ENCODE results near the gene RPS21. TPM values are rescaled to one million over a fixed set of nuclear protein-coding genes. Genes with fewer than 3 reads are reported as not detected.

Gene RPS21
- total RNA-seq, 2 donors from 2014 or later = 1,227 to 1,253 TPM

GRCh38 chr20:62390317-62391164 is 3.6 kb downstream of the RPS21 start:
- no peak for DNase-seq (ENCODE audit: low spot score)
- intact Hi-C loops (cut with DNase I) = no loop called here

GRCh38 chr20:62391165-62392076 is 4.5 kb downstream of the RPS21 start:
- intact Hi-C loops (cut with DNase I) = no loop called here
- DNase-seq (ENCODE audit: low spot score) = no peak

- no peak for DNase-seq (ENCODE audit: low spot score)
- intact Hi-C loops (cut with DNase I) = no loop called here
Observed at GRCh38 chr20:62392077-62392418, 5.1 kb downstream of the RPS21 start.

- intact Hi-C loops (cut with DNase I) = no loop called here
- DNase-seq (ENCODE audit: low spot score) = no peak
Observed at GRCh38 chr20:62392621-62393334, 5.9 kb downstream of the RPS21 start.

- DNase-seq (ENCODE audit: low spot score) = no peak
- intact Hi-C loops (cut with DNase I) = no loop called here
Observed at GRCh38 chr20:62393335-62393665, 6.4 kb downstream of the RPS21 start.

GRCh38 chr20:62393830-62394229 is 6.9 kb downstream of the RPS21 start:
- DNase-seq (ENCODE audit: low spot score) = no peak
- intact Hi-C loops (cut with DNase I) = no loop called here

- DNase-seq (ENCODE audit: low spot score) = no peak
- intact Hi-C loops (cut with DNase I) = no loop called here
Observed at GRCh38 chr20:62394248-62395245, 7.6 kb downstream of the RPS21 start.

GRCh38 chr20:62395311-62396242 is 8.7 kb downstream of the RPS21 start:
- DNase-seq (ENCODE audit: low spot score) = no peak
- intact Hi-C loops (cut with DNase I) = no loop called here

- DNase-seq (ENCODE audit: low spot score) = no peak
- intact Hi-C loops (cut with DNase I) = no loop called here
Observed at GRCh38 chr20:62396367-62397239, 9.7 kb downstream of the RPS21 start.

GRCh38 chr20:62398120-62398821 is 11.4 kb downstream of the RPS21 start:
- no peak for DNase-seq (ENCODE audit: low spot score)
- intact Hi-C loops (cut with DNase I) = no loop called here

- DNase-seq (ENCODE audit: low spot score) = no peak
- intact Hi-C loops (cut with DNase I) = loop anchor here in 1 of 2 donors (10.0 kb wide), 1 partner anchor 395 kb away; the partner anchor contains the start of gene MRGBP
Observed at GRCh38 chr20:62400021-62400420, 13.1 kb downstream of the RPS21 start.

- DNase-seq (ENCODE audit: low spot score) = no peak
- intact Hi-C loops (cut with DNase I) = loop anchor here in 1 of 2 donors (10.0 kb wide), 1 partner anchor 394 kb away; the partner anchor contains the start of gene MRGBP
Observed at GRCh38 chr20:62400541-62400940, 13.6 kb downstream of the RPS21 start.

GRCh38 chr20:62401331-62401779 is 14.5 kb downstream of the RPS21 start:
- intact Hi-C loops (cut with DNase I) = loop anchor here in 1 of 2 donors (10.0 kb wide), 1 partner anchor 393 kb away; the partner anchor contains the start of gene MRGBP
- no peak for DNase-seq (ENCODE audit: low spot score)

- DNase-seq (ENCODE audit: low spot score) = no peak
- intact Hi-C loops (cut with DNase I) = loop anchor here in 1 of 2 donors (10.0 kb wide), 1 partner anchor 392 kb away; the partner anchor contains the start of gene MRGBP
Observed at GRCh38 chr20:62402456-62403150, 15.7 kb downstream of the RPS21 start.

GRCh38 chr20:62403331-62403730 is 16.4 kb downstream of the RPS21 start:
- intact Hi-C loops (cut with DNase I) = loop anchor here in 1 of 2 donors (10.0 kb wide), 1 partner anchor 391 kb away; the partner anchor contains the start of gene MRGBP
- no peak for DNase-seq (ENCODE audit: low spot score)
